HG03196 (cell line): ENCODE results near the gene FMO2.

Experiments used
- ATAC-seq: cut with Tn5 transposase; IDR thresholded peaks from one replicate; pipeline ENCODE4 v1.9.1; 2021; ENCODE audit not compliant: unreplicated experiment

The FMO2 gene, protein sequence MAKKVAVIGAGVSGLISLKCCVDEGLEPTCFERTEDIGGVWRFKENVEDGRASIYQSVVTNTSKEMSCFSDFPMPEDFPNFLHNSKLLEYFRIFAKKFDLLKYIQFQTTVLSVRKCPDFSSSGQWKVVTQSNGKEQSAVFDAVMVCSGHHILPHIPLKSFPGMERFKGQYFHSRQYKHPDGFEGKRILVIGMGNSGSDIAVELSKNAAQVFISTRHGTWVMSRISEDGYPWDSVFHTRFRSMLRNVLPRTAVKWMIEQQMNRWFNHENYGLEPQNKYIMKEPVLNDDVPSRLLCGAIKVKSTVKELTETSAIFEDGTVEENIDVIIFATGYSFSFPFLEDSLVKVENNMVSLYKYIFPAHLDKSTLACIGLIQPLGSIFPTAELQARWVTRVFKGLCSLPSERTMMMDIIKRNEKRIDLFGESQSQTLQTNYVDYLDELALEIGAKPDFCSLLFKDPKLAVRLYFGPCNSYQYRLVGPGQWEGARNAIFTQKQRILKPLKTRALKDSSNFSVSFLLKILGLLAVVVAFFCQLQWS

DNA sequence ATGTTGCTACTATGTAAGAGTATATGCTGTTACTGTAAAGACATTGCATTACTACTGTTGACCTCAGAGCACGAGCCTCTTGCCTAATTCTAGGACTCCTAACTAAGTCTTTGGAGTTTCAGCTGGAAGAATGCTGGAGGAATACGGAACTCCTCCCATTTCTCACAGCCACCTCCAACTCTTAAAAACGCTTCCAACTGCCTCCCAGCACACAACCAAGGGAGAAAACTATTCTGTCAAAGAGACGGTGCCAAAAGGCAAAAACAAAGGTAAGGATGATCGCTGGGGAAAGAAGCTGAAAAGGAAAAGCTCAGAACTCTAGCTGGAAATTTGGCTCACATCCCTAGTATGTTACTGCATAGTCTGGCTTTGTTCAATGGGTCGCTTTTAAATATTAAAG is at the start of gene FMO2:
FMO2 (plus strand) TSS at position 210 of the 400 bp plus-strand sequence. CDS start 414 bp downstream, outside the sequence.
- ATAC-seq, result no peak

DNA sequence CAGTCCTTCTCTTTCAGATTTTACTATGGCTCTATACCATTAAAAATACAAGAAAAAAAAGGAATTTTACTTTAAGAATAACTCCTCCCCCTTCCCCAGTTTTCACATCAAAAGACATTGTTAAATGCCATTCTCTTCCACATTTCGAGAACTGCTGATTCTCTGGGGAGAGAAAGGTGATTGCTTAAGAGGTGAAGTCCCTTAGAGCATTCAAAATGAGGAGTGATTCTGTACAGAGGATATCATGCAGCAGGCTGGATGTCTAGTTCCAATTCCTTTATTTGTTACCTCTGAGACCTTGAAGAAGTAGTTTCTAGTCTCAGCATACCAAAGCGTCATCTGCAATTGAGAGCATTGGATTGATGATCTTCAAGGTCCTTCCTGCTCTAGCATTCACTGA is 47.5 kb upstream of the FMO2 start:
- no peak for ATAC-seq

DNA sequence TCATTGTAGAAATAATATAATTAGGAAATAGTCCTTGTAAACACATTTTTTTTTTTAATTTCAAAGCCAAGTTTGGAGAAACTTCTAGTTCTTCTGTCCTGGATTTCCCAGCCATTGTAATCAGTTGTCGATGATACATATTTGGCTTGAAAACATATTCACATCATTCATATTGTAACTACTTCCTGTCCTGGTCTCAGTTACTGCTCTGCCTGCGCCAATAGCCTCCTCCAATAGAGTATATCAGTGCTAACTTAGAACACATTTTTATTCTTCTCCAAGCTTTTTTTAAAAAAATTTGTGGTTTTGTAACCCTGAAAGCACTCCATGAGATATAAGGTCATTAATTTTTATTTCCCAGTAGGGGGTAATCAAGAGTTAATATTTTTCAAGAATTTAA is 46.1 kb upstream of the FMO2 start:
- ATAC-seq, result no peak

DNA sequence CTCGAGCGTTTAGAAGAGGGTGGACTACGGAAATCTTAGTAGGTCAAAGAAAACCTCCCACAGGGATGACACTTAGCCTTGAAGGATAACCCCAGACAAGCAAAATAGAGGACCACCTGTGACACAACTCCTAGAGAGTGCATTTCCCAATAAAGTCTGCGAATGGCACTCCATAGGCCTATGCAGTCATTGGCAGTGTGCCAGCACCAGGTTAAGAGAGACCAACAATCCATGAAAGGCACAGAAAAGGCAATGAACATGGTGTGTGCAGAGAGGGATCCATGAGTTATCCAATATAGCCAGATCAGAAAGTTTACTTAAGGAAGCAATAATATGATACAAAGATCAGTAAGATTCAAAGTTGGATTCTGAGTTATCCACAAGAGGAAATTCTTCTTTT is 45.2 kb upstream of the FMO2 start:
- no peak for ATAC-seq

DNA sequence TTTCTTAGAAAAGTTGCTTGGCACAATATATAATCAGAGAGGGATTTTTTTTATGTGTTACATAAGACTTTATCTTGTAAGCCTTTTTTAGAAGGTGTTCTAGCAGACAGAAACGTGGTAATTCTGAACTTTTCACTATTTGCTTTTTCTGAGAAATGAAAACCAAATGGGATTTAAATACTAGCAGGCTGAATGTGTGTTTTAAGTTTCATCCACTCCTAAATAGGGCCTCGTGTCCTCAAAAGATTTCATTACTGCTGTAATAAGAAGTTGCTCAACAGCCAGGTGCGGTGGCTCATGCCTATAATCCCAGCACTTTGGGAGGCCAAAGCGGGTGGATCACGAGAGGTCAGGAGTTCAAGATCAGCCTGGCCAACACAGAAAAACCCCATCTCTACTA is 44.7 kb upstream of the FMO2 start:
- ATAC-seq, result no peak

DNA sequence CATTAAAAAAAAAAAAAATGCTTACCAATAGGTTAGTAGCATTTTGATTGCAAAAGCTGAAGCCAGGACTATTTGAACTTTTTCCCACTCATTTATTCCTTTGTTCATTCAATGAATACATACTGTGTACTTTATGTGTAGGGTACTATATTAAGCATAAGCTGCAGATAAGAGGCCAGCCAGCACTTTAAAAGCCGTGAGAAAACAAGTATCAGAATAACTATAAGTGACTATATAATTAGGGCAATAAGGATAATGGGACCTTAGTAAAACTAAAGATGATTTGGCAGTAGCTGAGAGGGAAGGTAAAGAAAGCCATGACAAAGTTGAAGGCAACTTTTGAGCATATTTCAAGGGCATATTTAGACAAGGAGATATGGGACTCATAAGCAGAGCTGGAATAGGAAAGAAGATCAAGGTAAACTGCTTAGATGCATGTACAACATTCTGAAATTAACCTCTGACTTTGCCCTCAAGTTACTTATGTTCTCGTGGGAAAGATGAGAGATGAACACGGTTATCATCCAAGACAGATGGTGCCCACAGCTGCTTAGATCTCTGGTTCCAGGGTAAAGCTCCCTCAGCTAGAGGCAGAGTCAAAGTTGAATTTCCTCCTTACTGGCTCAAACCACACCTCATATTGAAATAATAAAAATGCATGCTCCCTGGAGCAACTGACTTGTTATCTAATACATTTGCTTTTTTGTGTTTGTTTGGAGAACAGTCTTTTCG is 44.0 kb upstream of the FMO2 start:
- ATAC-seq, result no peak

DNA sequence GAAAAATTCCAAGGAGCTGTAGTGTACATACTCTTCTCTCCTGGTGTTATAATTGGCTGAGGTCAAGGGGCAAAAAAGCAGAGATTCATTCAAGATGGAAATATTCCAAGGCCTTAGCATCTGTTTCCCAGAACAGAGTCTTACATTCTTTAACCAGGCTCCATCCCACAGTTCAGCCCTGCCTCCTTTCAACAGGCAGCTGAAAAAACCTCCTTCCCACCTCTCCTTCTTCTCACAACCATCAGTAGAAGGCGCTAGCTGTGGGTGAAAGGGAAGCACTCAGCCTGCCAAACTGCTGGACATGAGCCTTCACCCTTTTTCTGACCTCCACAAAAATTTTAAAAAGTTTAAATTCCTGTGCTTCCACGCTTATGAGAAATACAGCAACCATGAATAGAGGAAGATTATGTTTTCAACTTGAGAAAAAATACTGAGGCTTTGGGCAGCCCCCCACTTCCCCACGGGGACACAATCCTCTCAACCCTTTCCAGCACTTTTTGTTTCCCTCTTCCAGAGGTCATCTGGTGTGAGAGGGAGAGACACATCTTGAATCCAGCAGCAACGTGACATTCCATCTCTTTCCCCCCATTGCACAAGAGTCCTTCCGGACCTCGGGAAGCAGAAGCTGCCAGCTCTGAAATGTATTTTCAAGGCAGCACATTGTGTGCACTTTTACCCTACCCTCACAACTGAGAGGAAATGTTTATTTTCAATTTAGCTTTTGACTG is 43.2 kb upstream of the FMO2 start:
- ATAC-seq, result no peak

DNA sequence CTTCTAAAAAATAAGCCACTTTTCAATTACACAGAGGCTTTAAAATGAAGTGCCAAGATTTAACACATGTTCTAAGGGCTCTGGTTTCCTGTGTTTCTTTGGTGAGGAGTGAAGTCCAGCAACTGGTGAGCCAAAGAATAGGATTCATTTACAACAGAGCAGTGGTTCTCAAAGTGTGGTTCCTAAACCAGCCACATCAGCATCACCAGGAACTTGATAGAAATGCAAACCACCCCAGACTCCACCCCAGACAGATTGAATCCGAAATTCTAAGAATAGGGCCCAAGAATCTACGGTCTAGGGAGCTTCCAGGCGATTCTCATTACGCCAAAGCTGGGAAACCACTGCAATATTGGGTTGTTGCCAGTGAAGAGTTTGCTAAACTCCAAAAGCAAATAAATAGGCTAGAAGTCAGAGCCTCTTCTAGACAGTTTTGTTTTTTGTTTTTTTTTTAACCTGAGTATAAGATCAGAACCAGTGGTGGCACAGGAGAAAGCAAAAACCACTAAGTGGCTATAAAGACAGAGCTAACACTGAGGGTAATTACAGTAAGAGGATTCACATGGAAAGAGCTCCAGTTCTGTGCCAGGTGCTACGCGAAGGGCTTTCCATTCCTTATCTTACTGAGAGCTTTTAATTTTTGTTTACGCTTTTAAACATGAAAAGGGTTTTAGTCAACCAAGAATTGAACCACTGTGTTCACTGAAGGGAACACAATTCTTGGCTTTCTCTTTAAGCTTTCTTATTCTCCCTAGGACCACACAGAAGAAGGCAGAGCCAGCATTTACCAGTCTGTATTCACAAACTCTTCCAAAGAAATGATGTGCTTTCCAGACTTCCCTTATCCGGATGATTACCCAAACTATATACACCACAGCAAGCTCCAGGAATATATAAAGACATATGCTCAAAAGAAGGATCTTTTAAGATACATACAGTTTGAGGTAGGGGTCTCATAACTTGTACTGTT is 42.4 kb upstream of the FMO2 start:
- ATAC-seq, result no peak

DNA sequence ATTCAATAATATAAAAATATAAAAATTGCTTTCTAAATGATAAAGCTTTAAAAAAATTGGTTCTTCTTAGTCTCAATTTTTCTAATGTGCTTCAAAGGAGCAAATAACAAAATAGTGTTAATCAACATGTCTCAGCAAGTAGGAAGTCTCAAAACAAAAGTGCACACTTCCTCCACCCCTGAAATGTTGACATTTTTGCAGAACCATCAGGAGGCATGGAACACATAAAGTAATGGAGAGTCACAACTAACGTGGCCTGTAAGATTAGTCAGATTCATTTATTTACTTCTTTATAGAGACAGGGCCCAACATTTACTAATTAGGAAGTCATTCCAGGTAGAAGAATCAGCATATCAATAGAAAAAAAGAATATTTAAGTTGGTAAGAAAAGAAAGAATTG is 34.9 kb upstream of the FMO2 start:
- ATAC-seq, result no peak

DNA sequence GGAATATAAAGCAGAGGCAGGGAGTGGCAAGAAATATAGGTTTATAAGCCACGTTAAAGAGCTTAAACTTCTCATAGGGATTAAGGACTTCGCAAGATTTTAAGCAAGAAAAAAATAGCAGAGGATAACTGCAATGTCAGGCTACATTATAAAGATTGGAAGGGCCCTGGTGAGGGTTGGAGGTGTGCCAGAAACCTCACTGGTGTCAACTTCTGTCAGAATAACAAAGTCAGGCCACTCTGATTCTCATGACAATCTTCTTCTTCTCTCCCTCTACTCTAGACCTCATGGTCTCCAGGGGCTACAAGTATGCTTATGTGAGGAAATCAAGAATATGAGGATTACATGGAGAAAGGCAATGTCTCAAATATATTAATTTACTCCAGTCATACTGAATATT is 32.6 kb upstream of the FMO2 start:
- ATAC-seq, result no peak

DNA sequence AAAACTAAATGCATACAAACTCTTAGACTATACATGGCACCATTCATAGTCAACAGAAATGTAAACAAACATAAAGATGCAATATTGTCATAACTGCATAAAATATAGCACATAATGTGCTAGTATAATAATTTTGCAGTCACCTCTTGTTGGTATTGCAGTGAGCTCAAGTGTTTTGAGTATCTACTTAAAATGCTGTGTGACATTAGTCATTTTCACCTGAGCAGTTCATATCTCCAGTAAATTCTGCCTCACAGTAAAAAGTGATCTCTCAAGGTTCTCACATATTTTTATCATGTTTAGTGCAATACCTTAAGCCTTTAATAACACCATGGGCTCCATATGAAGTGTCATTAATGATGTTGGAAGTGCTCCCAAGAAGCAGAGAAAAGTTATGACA is 29.6 kb upstream of the FMO2 start:
- no peak for ATAC-seq

DNA sequence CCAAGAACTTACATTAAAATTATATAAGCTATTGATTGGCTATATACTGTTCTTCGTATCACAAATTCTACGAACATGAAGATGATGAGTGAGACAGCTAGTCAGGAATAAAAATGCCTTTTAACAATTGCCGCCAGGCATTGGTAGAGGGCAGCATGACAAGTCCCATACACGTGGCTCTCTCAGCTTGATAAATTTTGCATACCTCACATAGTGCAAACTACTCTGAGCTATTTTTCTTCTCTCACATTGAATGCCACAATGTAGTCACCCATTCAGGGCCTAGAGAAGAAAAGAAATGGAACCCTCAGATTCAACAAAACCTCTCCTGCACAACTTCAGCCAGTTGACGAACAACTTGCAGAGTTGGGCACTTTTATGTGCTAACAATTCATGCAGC is 27.0 kb upstream of the FMO2 start:
- ATAC-seq, result no peak

DNA sequence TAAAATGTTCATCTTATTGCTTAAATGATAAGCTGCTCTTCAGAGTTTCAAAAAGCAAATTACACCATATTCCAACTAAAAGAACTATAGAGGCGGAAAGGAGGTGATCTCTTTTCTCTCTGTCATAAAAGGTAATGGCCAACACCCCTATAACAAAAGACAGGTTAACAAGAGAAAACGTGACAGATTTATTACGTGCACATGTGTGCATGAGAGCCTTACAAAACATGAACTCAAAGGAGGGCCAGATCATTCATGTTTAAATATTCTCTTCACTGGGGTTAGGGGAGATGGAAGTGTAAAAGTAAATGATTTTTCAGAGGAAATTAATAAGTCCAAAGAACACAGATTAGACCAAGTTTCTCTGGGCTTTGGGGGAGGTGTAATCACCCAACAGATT is 26.5 kb upstream of the FMO2 start:
- no peak for ATAC-seq

DNA sequence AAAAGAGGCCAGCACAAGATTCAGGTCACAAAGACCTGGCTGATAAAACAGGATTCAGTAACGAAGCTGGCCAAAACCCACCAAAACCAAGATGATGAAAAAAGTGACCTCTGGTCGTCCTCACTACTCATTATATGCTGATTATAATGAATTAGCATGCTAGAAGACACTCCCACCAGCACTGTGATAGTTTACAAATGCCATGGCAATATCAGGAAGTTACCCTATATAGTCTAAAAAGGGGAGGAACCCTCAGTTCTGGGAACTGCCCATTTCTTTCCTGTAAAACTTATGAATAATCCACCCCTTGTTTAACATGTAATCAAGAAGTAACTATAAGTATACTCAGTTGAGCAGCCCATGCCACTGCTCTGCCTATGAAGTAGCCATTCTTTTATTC is 26.0 kb upstream of the FMO2 start:
- no peak for ATAC-seq

DNA sequence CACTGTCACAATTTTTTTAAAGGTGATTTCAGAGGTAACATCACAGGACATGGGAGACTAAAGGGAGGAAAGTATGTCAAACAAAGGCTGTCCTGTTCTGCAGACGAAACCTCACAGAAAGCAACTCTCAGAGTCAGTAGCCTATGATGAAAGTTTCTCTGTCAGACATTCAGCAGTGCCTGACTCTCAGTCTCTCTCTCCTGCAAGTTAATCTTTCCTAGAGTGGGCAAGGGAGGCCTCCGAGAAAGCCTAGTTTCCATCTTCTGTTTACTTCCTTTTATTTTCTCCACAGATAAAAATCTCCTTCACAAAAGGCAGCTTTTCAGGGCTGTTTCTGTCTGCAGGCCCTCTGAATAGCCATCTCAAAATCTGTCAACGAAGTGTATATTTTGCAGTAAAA is 24.9 kb upstream of the FMO2 start:
- ATAC-seq, result no peak

DNA sequence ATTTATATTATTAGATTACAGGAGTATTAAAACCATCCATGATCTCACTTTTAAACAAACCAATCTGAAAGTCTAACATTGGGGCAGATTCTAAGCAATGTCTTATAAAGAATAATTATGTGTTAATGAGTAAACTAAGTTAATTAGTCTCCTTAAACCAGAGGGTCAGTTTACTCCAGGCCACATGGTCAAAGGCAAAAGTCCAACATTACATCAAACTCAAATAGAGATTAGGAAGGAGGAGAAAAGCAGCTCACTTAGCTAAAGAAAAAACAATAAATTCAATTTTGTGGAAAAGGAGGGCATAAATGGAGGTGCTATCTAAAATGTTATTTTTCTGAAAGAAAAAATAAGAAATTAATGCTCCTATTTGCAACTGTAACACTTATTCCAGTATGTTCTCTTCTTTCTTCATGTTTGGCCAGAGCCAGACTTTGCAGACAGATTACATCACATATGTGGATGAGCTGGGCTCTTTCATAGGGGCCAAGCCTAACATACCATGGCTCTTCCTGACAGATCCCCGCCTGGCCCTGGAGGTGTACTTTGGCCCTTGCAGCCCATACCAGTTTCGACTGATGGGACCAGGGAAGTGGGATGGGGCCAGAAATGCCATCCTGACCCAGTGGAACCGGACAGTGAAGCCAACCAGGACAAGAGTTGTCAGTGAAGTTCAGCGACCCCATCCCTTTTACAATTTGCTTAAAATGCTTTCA is 24.3 kb upstream of the FMO2 start:
- ATAC-seq, result no peak

DNA sequence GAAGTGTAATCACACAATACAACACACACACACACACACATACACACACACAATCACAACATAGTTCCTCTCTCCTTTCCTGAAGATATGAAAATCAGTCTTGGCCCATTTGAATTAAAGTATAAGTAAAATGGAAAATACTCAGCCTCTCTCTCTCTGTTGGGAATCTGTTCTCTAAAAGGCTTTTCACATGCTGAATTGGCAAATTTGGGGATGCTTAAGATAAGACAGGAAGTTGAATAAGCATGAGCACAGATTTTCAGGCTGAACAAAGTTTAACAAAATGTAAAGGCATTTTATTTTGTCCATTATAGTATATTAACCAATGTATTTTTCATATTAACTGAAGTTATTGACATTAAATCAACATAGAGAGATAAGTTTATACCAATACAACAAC is 23.7 kb upstream of the FMO2 start:
- ATAC-seq, result no peak

DNA sequence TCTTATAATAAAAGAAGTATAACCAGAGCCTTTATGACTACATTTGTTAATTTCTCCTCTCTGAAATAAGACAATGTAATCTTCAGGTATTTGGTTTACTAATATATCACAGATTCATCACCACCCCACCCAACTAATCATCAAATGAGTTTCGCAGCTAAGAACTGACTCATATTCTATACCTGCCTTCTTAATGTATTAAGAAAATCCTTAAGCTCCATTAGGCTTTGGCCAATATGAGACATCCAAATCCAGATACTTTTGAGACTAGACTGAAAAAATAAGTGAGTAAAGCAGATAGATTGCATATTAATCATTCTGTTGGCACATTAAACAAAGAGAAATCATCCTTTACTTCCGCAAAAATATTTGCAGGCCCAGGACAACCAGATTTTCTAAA is 18.7 kb upstream of the FMO2 start:
- no peak for ATAC-seq

DNA sequence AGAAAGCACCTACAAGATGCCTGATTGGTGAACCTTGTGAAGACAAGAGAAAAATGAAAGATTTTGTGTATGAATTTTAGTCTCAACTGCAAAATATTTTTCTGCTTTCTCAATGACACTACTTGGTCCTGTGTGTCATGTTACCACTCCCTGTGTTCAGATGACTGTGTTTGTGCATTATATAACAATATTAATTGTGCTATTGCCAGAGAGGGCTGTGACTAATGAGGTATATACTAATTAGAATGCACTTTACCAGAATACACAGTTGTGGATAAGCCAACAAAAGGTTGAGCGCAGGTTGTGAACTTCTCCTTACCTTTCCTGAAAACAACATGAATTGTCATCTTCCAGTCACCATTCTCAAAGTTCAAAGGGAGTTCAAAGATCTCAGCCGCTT is 17.3 kb upstream of the FMO2 start:
- no peak for ATAC-seq

DNA sequence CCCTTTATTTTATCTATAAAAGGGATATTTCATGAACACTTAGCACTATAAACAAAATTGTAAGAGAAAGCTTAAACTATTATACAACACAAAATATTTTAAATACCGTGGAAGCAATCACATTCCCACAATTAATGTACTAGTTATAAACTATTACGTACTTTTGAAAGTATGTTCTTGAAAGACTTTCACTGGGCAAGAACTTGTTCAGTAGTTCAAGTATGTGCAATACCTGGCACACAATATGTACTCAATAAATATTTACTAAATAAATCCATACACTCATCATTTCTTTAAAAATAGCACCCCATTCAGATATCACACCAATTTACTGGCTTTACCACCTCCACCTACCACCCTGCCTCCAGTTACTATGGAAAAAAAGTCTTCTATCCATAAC is 12.6 kb upstream of the FMO2 start:
- no peak for ATAC-seq
